A673 (cell line): ENCODE data around the gene RALGPS1. TPM values are rescaled to one million over a fixed set of nuclear protein-coding genes. Genes with fewer than 3 reads are reported as not detected.

Experiments
- BruUV-seq: library from RNA; stranded (reverse); fragments of 400-500 nt; replicated peaks from 2 replicates; lab custom pipeline; 2021; lab: Mats Ljungman, UMichigan
- CTCF ChIA-PET: fragments of 300-600 bp; sonication (Branson Sonifier 250); formaldehyde crosslinking; loops from one replicate; lab custom pipeline; 2022; ENCODE audit warnings: antibody characterized with exemption; lab: Charles Lee
- POLR2A ChIA-PET: fragments of 300-600 bp; sonication (Branson Sonifier 250); formaldehyde crosslinking; loops from one replicate; lab custom pipeline; 2022; ENCODE audit warnings: antibody characterized with exemption; ENCODE audit not compliant: low non-redundant PET; lab: Charles Lee
- DNase-seq: peaks from one replicate; pipeline ENCODE4 v3.0.0-alpha.2; 2015; ENCODE audit warnings: low spot score
- H3K27ac ChIP-seq: fragments of 200-600 bp; sonication (generic); 2 replicates; pipeline ENCODE4 v1.5.1; 2016; ENCODE audit warnings: mixed run types, low read depth, mild to moderate bottlenecking, mixed read lengths, antibody characterized with exemption, low read length; ENCODE audit not compliant: poor library complexity, severe bottlenecking
- H3K27me3 ChIP-seq: fragments of 200-600 bp; sonication (generic); replicated peaks from 2 replicates; pipeline ENCODE4 v1.6.1; 2017; ENCODE audit warnings: mixed run types, low read depth, mild to moderate bottlenecking, mixed read lengths, antibody characterized with exemption, low read length; ENCODE audit not compliant: insufficient read depth, poor library complexity
- H3K36me3 ChIP-seq: fragments of 200-600 bp; sonication (generic); 2 replicates; pipeline ENCODE4 v1.6.1; 2016; ENCODE audit warnings: mixed run types, mild to moderate bottlenecking, mixed read lengths, antibody characterized with exemption, low read length; ENCODE audit not compliant: insufficient read depth, poor library complexity, severe bottlenecking
- H3K4me1 ChIP-seq: fragments of 200-600 bp; sonication (generic); 2 replicates; pipeline ENCODE4 v1.6.1; 2017; ENCODE audit warnings: mixed run types, mild to moderate bottlenecking, mixed read lengths, antibody characterized with exemption, low read length; ENCODE audit not compliant: insufficient read depth, poor library complexity, severe bottlenecking
- H3K4me3 ChIP-seq: fragments of 200-600 bp; sonication (generic); 2 replicates; pipeline ENCODE4 v1.5.1; 2016; ENCODE audit warnings: low read depth, mixed run types, mild to moderate bottlenecking, mixed read lengths, low read length; ENCODE audit not compliant: poor library complexity, severe bottlenecking
- H3K9me3 ChIP-seq: fragments of 200-600 bp; sonication (generic); 2 replicates; pipeline ENCODE4 v1.6.1; 2016; ENCODE audit warnings: mixed run types, low read depth, mild to moderate bottlenecking, mixed read lengths, antibody characterized with exemption, low read length; ENCODE audit not compliant: poor library complexity, severe bottlenecking
- CTCF ChIP-seq: fragments of 300-800, 200-600 bp; sonication (generic); conservative IDR thresholded peaks from 2 replicates; pipeline ENCODE4 v1.5.1; 2017; ENCODE audit warnings: low read depth, mild to moderate bottlenecking, antibody characterized with exemption, low read length, moderate library complexity, mixed read lengths
- EZH2 ChIP-seq: fragments of 200-600 bp; sonication (generic); IDR thresholded peaks from 2 replicates; pipeline ENCODE4 v1.6.1; 2017; ENCODE audit warnings: borderline replicate concordance, low read depth, mild to moderate bottlenecking, mixed read lengths, antibody characterized with exemption, low read length; ENCODE audit not compliant: poor library complexity, severe bottlenecking
- intact Hi-C: fragments of 100-400 bp; cut with micrococcal nuclease; formaldehyde crosslinking; loops from one replicate; pipeline ENCODE4 v1.10.0; 2022; ENCODE audit not compliant: unreplicated experiment
- total RNA-seq: library from RNA; stranded (reverse); gene quantifications from 2 replicates; pipeline ENCODE4 v1.2.3, GENCODE V29; 2021

RALGPS1 gene
- total RNA-seq, 1 experiment from 2014 or later, result 3.9 TPM

GRCh38 chr9:127038531-127038930, 123.9 kb downstream of the RALGPS1 start:
- no peak for DNase-seq
- Histone ChIP-seq H3K4me3 (no peak overlapping the region), H3K9me3 (no peaks in the 10 kb centered on the region), H3K27me3 (no peaks in the 10 kb centered on the region), H3K27ac (no peak overlapping the region), H3K4me1 (peaks cover 5% of the 10 kb centered on the region), H3K36me3 (no peaks in the 10 kb centered on the region)
- ChIA-PET CTCF (no interaction called here), POLR2A (no interaction called here)
- no peak for TF ChIP-seq CTCF
- TF ChIP-seq EZH2, result no peak
- no TSS peak for BruUV-seq
- intact Hi-C loops, result no loop called here

- no peaks in the 10 kb centered on the region for H3K9me3 ChIP-seq
- DNase-seq, result no peak
- H3K27me3 ChIP-seq, result no peaks in the 10 kb centered on the region
- TF ChIP-seq CTCF (no peak), EZH2 (no peak)
- POLR2A ChIA-PET, result no interaction called here
- CTCF ChIA-PET, result no interaction called here
- intact Hi-C loops, result no loop called here
- no peak overlapping the region for H3K4me3 ChIP-seq
- BruUV-seq, result no TSS peak
- no peak overlapping the region for H3K27ac ChIP-seq
- no peaks in the 10 kb centered on the region for H3K36me3 ChIP-seq
- no peaks in the 10 kb centered on the region for H3K4me1 ChIP-seq
Measured at GRCh38 chr9:127039492-127039891, 124.9 kb downstream of the RALGPS1 start.

GRCh38 chr9:127045148-127045547, 130.6 kb downstream of the RALGPS1 start:
- intact Hi-C loops, result no loop called here
- Histone ChIP-seq H3K36me3 (no peaks in the 10 kb centered on the region), H3K9me3 (no peaks in the 10 kb centered on the region), H3K27me3 (no peaks in the 10 kb centered on the region), H3K4me3 (no peak overlapping the region), H3K27ac (no peak overlapping the region), H3K4me1 (peaks cover 2% of the 10 kb centered on the region)
- no peak for DNase-seq
- no peak for TF ChIP-seq CTCF
- no peak for TF ChIP-seq EZH2
- ChIA-PET CTCF (no interaction called here), POLR2A (interaction anchor here (0.5 kb wide), 1 partner anchor 15 kb away, joined by 3 read pairs; no protein-coding TSS in a partner anchor)
- BruUV-seq, result no TSS peak
